Activated CD8-positive, alpha-beta memory T cell treated with anti-CD3 and anti-CD28 coated beads for 4 hours (primary cell): Measurements from ENCODE around the gene CHODL.

Experiments used
- DNase-seq, 2 donors: peaks; one replicate each; pipeline ENCODE4 v3.0.0-alpha.2; 2020; ENCODE audit warnings: low read depth in 2 of 2

CHODL gene, protein sequence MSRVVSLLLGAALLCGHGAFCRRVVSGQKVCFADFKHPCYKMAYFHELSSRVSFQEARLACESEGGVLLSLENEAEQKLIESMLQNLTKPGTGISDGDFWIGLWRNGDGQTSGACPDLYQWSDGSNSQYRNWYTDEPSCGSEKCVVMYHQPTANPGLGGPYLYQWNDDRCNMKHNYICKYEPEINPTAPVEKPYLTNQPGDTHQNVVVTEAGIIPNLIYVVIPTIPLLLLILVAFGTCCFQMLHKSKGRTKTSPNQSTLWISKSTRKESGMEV

DNA sequence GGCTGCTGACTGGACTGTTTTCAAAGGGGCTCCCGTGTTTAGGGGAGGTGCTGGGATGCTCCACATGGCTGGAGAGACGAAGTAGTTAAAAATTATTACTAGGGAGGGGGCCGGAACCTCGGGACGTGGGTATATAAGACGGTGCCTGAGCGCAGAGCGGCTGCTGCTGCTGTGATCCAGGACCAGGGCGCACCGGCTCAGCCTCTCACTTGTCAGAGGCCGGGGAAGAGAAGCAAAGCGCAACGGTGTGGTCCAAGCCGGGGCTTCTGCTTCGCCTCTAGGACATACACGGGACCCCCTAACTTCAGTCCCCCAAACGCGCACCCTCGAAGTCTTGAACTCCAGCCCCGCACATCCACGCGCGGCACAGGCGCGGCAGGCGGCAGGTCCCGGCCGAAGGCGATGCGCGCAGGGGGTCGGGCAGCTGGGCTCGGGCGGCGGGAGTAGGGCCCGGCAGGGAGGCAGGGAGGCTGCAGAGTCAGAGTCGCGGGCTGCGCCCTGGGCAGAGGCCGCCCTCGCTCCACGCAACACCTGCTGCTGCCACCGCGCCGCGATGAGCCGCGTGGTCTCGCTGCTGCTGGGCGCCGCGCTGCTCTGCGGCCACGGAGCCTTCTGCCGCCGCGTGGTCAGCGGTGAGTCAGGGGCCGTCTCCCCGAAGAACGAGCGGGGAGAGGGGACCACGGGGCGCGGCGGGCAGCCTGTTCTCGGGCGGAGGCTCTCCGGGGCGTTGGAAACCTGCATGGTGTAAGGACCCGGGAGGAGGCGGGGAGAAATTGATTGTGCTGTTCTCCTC lies at the start of gene CHODL:
TSS of gene CHODL (plus strand) at position 163 of the 793 bp plus-strand sequence. CDS start at position 554, 391 bp downstream.
- no peak for DNase-seq

DNA sequence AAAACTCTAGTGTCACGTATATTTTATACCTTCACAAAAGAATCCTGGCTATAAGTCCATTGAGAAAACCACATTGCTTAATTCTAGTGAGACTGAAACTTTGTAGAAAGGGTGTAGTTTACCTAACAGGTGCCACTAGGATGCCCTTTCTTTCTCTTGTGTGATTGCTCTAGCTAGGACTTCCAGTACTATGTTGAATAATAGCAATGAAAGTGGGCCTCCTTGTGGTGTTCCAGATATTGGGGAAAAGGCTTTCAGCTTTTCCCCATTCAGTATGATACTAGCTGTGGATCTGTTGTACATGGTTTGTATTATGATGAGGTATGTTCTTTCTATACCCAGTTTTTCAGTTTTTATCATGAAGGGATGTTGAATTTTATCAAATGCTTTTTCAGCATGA lies 39.7 kb upstream of the CHODL start:
- no peak for DNase-seq

DNA sequence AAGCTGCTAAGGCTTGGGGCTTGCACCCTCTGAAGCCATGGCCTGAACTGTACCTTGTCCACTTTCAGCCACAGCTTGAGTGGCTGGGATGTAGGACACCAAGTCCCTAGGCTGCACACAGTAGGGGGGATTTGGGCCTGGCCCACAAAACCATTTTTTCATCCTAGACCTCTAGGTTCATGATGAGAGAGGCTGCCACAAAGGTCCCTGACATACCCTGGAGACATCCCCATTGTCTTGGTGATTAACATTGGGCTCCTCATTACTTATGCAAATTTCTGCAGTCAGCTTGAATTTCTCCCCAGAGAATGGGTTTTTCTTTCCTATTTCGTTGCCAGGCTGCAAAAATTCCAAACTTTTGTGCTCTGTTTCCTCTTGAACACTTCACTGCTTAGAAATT lies 26.3 kb upstream of the CHODL start:
- DNase-seq = no peak

DNA sequence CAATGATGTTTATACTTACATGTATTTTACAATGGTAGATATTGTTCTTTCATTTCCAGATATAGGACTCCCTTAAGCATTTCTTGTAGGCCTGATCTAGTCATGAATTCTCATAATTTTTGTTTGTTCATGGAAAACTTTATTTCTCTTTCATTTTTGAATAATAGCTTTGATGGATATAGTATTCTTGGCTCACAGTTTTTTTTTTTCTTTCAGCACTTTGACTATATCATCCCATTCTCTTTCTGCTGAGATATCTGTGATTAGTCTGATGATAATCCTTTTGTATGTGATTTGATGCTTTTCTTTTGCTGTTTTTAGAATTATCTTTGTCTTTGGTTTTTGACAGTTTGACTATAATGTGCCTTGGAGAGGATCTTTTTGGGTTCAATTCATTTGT lies 24.1 kb upstream of the CHODL start:
- DNase-seq = no peak

DNA sequence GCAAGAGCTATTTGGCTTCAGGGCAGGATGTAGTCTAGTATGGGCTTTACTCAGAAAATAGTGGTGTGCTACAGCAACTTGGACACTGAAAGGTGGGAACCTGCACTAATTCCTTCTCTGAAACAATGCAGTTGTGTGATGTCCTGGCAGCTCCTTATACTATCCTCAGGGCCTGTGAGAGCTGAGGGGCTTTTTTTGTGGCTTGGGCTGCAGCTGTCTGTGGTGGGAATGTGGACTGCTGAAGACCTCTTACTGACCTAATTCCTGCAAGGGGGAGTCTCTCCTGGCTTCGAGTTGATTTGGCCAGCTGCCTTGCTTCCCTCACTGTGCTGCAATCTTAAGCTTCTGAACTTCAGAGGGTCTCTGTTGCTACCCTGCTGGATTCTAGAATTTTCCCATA lies 22.3 kb upstream of the CHODL start:
- DNase-seq = no peak

DNA sequence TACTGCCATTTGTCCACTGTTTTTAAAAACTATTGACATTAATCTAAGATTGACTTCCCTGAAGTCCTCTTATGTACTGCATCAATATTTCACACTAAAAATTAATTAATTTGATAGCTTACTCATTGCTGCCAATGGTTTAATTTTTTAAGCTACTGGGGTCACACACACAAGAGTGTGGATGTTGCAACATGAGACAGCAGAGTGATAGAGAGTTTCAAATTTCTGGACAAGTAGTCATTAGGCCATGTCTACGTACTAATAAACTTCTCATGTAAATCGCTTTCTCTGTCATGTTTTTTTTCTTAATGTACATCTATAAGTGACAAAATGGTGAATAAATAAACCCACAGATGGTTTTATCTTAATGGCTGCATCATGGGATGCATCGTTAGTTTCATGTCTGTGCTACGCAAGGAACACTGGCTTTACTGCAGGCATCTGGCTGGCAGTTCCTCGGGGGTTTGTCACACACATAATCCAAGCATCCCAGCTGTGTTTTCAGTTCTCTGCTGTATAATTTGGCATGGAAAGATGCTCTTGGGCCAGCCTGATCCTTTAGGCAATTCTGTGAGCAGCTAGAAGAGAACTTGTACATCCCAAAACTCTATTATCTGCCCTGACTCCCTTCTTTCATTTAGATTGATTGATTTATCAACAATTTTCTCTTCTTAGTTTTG lies 16.4 kb upstream of the CHODL start:
- DNase-seq = no peak

DNA sequence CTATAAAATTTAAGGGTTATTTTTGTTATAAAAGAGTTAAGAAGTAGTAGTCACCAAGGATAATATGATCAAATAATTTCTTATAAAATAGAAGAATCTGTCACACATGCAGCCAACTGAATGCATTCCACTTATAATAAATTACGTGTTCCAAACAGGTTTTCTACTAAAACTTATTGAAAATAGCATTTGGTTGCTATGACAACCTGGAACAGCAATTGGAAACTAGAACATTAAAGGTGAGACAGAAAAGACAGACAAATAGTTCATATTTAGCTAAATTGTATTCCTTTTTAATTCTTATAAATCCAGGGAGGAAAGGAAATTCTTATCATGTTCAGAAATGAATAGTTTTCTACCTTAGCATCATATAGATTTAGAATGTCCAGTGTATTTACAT lies 9.1 kb upstream of the CHODL start:
- DNase-seq = no peak

DNA sequence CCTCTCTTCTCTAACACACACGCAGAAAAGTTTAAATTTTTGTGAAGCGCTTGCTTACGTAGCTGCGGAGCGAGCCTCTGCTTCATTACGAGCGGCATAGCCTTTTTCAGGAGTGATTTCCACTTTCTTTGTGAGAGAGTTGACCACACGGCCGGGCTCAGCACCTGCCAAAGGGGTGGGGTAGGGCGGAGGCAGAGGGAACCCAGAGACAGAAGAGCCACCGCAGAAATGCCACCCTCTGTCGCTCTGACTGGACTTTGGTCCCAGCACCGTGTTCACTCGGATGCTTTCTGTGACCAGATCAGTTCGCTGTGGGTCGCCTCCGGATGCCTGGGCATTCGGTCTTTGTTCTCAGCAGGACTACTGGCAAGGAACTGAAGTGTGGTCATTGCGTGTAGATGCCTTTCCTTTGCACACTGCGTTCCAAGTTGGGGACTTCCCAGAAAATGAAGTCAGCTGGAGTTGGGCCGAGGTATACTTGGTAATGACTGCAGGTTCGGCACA lies 883 bp downstream of the CHODL start:
- DNase-seq = no peak

DNA sequence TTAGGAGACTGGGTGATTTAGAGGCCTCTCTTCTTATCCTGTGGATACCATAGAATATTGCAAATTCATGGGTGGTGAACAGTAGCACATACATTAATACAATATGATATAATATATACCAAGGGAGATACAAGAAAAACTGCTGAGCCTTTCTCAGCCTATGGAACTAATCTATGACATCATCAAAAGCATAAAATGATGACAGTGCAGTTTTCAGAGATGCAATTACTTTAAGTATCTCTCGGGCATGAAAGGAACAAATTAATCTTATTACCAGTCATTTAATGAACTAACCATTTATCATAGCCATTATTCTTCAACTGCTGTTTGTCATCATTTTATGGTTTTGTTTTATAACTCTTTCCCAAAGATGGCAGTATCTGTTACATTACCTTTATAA lies 3.5 kb downstream of the CHODL start:
- no peak for DNase-seq

DNA sequence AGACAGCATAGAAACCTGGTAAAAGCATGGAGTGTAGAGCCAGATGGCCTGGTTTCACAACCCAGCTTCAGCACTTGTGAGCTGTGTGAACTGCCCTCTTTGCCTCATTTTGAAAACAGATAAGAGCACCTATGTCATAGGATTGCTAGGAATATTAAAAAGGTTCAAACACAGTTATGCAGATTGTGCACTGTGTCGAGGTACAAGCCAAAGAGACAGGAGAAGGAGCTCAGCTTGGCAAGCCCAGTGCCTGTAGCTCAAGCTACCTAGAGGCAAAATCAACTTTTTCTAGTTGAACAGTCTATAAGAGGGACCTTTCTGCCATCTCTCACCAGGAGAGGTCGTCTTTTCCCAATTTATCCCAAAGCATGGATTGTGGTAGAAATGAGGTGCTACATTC lies 5.0 kb downstream of the CHODL start:
- no peak for DNase-seq

DNA sequence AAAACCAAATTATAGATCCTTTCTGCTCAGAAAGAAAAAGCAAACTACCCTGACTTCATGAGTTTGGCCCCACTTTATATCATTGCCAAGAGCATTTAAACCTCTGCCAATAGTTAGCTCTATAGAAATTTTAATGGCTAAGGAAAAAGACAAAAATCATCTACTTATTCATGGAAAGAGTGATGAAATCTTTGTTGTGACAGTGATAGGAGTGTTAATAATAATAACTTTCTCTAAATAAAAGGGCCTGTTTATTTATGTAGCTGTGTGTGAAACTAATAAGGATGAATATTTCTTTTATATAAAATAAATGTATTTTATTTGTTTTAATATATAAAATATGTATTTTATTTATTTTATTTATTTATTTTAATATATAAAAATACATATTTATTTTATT lies 6.4 kb downstream of the CHODL start:
- no peak for DNase-seq

DNA sequence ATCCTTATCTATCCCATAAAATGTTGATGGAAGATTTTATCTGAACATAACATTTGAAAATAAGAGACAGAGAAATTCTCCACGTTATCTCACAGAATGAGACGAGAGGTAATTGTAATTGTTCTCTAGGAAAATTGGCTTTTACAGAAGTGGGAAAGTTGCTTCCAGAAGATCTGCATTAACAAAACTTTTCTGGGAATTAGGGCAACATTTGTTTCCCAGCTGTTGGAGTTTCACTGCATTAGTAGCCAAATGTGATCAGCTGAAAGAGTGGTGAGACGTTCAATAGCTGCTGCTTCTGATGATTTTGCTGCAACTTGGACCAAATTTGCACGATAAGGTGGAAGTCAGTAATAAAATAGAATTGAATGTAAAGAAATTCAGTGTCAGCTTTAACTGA lies 7.6 kb downstream of the CHODL start:
- DNase-seq = no peak

DNA sequence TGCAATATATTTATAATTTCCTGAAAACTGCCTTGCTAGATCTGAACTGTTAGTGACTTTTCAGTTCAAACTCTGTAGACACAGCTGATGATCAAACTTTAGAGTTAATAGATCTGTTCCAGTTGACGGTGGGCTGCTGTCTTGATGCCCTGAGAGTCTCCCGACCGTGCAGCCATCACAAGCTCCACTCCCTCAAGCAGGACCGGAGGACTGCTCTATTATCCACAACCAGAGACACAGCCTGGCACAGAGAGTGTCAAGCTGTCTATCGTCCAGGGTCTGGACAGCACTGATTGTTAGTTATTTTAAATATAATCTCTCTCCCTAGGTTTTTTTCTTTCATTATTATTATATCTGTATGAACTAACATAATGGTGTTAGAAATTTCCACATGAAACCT lies 8.0 kb downstream of the CHODL start:
- no peak for DNase-seq

DNA sequence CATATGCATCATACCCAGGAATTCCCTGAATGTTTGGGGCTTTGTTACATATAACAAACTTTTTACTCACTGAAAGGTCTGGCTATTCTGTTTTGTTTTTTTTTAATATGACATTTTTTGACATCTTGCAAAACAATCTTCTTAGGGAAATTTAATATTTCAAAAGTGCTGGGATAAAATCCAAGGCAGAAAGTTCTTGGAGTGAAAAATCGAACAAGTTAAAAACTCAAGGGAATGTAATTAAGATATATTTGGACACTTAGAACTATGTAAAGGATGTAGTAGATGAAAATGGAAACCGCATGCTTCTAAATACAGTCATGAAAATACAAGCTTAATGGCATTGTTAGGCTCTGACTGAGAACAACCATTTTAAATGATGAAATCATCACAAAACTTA lies 8.6 kb downstream of the CHODL start:
- no peak for DNase-seq

DNA sequence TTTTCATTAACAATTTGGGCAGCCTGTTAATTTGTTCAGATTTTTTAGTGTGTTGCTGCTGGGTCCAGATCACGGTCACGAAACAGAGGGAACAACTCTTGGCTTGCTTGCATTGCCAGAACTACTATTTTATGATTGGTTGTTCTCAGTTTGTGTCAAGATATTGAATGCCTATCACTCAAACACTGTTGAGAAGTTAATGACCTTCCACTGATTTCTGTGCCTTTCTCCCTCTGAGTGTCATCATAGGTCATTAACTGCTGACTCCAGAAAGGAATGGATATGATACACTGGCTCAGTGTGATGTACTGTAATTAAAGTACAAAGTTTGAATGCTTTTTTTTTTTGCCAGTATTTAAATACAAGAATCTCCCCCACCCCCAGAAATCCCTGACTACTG lies 9.2 kb downstream of the CHODL start:
- DNase-seq = no peak

DNA sequence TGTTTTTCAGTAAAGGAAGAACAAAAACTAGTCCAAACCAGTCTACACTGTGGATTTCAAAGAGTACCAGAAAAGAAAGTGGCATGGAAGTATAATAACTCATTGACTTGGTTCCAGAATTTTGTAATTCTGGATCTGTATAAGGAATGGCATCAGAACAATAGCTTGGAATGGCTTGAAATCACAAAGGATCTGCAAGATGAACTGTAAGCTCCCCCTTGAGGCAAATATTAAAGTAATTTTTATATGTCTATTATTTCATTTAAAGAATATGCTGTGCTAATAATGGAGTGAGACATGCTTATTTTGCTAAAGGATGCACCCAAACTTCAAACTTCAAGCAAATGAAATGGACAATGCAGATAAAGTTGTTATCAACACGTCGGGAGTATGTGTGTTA lies 21.3 kb downstream of the CHODL start:
- DNase-seq = no peak

DNA sequence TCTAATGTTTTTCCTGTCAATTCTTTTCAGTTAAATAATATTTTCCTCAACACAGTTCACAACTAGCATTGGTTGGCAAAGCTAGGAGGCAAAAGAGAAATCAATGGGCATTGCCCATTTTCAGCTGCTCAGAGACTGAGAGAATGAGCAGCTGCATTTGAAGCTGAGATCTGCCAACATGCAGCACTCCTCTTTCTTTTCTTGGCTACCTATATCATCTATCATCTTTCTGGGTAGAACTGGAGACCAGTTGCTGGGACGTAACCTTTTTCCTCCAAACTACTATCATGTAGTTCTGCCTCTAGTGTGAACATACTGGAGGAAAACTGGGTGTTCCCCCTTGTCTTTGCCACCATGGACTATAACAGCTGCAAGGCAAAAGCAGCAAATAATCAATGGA lies 22.9 kb downstream of the CHODL start:
- DNase-seq = no peak

DNA sequence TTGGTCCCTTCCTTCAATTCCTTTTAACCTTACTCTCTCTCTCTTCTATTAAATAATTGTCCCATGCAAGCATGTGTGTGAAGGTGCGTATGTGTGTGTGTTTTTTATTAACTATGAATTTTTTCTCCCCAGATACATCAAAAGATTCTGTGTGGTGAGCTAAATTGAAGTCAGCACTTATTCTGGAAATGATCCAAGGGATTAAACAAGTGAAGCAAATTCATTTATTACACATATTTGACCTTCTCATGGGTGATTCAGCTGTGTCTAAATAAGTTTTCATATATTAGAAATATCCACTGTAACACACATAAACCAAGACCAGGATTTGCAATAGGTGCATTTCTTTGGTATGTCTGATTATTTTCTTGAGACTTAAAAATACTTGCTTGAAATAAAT lies 24.3 kb downstream of the CHODL start:
- DNase-seq = no peak

DNA sequence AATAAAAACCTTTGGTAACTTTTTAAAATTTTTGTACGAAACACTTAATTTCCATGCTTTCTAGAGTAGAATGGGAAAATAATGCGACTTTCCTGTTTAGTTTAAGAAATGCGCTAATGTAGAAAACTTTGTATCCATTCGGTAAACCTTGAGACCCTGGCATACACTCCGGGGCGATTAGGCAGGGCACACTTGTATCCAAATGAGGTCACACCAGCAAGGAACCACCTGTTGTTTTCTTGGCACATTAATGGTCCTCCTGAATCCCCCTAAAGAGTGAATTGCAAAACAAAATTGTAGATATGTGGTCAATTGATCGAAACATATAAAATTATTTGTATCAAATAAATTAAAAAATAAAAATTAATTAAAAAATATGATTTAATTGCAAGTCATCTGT lies 25.2 kb downstream of the CHODL start:
- no peak for DNase-seq

DNA sequence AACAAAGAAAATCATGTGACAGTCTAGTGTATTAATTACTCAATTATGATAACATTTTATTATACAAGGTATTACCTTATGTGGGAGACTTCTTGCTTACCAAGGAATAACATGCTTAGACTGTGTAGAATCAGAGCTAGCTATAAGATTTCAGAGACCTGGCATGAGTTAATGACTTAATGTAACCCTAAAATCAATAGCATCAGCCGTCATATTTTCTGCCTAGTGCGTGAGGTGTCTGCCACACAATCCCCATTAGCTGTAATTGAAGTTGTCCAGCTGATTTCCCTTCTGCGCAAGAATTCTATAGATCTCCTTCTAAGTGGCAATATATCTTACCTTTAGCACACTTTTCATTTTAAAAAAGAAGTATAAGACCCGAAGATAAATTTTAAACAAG lies 28.8 kb downstream of the CHODL start:
- DNase-seq = no peak

DNA sequence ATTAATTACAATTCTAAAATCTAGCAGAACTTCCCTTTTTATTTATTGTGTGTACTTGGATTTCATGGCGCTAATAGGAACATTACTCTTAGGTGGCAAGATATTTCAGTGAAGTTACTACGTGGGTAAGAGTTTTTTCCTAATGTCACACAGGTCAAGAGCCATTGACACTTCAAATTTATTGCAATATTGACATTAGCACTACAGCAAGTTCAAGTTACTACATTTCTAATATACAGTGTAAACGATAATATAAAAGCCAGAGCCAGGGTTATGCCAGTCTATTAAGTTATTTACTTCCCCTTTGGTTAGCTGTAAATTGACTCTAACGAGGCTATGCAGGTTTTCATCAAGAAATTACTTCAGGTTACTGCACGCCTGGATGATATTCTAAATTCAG lies 29.7 kb downstream of the CHODL start:
- DNase-seq = no peak

DNA sequence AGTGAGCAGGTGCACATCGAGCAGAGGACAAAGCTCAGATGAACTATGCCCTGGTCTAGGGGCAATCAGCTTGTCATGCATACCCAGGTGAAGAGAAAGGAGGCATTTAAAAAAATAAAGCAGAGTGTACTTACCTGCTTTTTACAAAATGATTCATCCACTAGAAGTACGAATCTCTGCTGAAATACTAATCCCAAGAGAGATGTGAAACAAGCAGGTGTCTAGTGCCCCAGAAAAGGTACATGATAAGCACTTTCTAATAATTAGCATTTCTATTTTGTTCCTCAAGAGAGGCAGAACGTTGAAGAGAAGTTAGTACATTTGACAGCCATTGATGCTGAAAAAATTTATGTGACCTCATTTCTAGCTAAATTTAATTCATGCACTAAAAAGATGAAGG lies 31.1 kb downstream of the CHODL start:
- DNase-seq = no peak

DNA sequence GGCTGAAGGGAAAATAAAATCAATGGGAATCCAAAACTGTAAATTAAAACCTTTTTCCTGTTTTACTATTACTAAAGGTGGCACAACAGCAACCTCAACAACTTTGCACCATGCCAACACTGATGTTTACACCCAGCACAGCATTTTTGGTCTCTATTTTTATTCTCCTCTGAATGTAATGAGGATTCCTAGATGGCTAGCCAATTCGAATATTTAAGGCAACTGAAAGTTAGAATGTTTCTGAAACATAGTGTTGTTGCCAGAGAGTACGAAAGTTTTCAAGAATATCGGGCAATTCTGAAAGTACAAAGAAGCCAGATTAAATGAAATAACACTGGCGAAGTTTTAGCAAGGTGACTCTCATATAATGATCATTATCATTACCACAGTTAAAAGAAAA lies 40.7 kb downstream of the CHODL start:
- DNase-seq = no peak
